CD14-positive monocyte (primary cell): Measurements from ENCODE around the gene NLGN1. TPM values are rescaled to one million over a fixed set of nuclear protein-coding genes. Genes with fewer than 3 reads are reported as not detected.

Experiments
- DNase-seq, 3 donors: peaks; one replicate each; pipeline ENCODE4 v3.0.0-alpha.2; 2011 to 2022
- H2AFZ ChIP-seq: 2 replicates; pipeline ENCODE4 v1.6.0; 2012; ENCODE audit warnings: mild to moderate bottlenecking, low read depth, low read length, inconsistent platforms; ENCODE audit not compliant: insufficient read depth, poor library complexity, severe bottlenecking
- H3K27ac ChIP-seq, 2 donors: 1 replicate in 1 of 2; 2 replicates in 1 of 2; pipeline ENCODE4 v1.5.1; 2012 to 2013; ENCODE audit warnings: low read length in 2 of 2, control low read depth in 1 of 2, inconsistent platforms in 1 of 2, low read depth in 1 of 2, mild to moderate bottlenecking in 1 of 2
- H3K27me3 ChIP-seq, 2 donors: one replicate each; pipeline versions ENCODE4 v1.6.0 to v1.6.1; 2011 to 2013; ENCODE audit warnings: low read length in 2 of 2; ENCODE audit not compliant: control insufficient read depth in 2 of 2, insufficient read depth in 2 of 2
- H3K36me3 ChIP-seq, 2 donors: replicated peaks in 1 of 2; 1 replicate in 1 of 2; 2 replicates in 1 of 2; pipeline versions ENCODE4 v1.5.1 to v1.6.1; 2012 to 2013; ENCODE audit warnings: low read length in 2 of 2, control low read depth in 1 of 2, inconsistent platforms in 1 of 2, mild to moderate bottlenecking in 1 of 2; ENCODE audit not compliant: insufficient read depth in 2 of 2, control insufficient read depth in 1 of 2
- H3K4me1 ChIP-seq, 2 donors: 1 replicate in 1 of 2; 2 replicates in 1 of 2; pipeline versions ENCODE4 v1.5.1 to v1.6.1; 2012 to 2013; ENCODE audit warnings: low read length in 2 of 2, control low read depth in 1 of 2, inconsistent platforms in 1 of 2, mild to moderate bottlenecking in 1 of 2, moderate library complexity in 1 of 2; ENCODE audit not compliant: insufficient read depth in 2 of 2, control insufficient read depth in 1 of 2
- H3K4me2 ChIP-seq: replicated peaks from 2 replicates; pipeline ENCODE3; 2012; ENCODE audit warnings: low read length, moderate library complexity, mild to moderate bottlenecking; ENCODE audit not compliant: poor library complexity, severe bottlenecking; ENCODE audit errors: extremely low read depth
- H3K4me3 ChIP-seq, 3 experiments: fragments of 200-600 bp in 1 of 3; sonication (generic) in 1 of 3; replicated peaks in 1 of 3; 1 replicate in 2 of 3; 2 replicates in 1 of 3; pipeline ENCODE4 v1.5.1; 2011 to 2013; ENCODE audit warnings: low read length in 3 of 3, mild to moderate bottlenecking in 3 of 3, control low read depth in 2 of 3, low read depth in 2 of 3, inconsistent platforms in 1 of 3, moderate library complexity in 1 of 3
- H3K79me2 ChIP-seq: 2 replicates; pipeline ENCODE4 v1.6.0; 2012; ENCODE audit warnings: mild to moderate bottlenecking, control low read depth, inconsistent platforms, low read length, moderate library complexity; ENCODE audit not compliant: insufficient read depth
- H3K9ac ChIP-seq: 2 replicates; pipeline ENCODE4 v1.6.0; 2017; ENCODE audit warnings: low read length, mild to moderate bottlenecking; ENCODE audit not compliant: insufficient read depth, poor library complexity, severe bottlenecking
- H3K9me3 ChIP-seq, 2 donors: replicated peaks in 1 of 2; 1 replicate in 1 of 2; 2 replicates in 1 of 2; pipeline versions ENCODE4 v1.5.1 to v1.6.1; 2012 to 2013; ENCODE audit warnings: low read length in 2 of 2, control low read depth in 1 of 2; ENCODE audit not compliant: control insufficient read depth in 1 of 2, insufficient read depth in 1 of 2
- H4K20me1 ChIP-seq: 2 replicates; pipeline ENCODE4 v1.6.0; 2012; ENCODE audit warnings: mild to moderate bottlenecking, low read length, control low read depth, moderate library complexity; ENCODE audit not compliant: insufficient read depth
- H3K27ac Mint-ChIP-seq, 7 donors: one replicate each; pipeline ENCODE4 v1.8.0; 2020; ENCODE audit warnings: mild to moderate bottlenecking in 7 of 7, mixed read lengths in 7 of 7, moderate library complexity in 6 of 7, inconsistent platforms in 2 of 7
- H3K27me3 Mint-ChIP-seq, 3 donors: one replicate each; pipeline ENCODE4 v1.8.0; 2021 to 2022; ENCODE audit warnings: low read depth in 3 of 3, mild to moderate bottlenecking in 3 of 3, mixed read lengths in 3 of 3, moderate library complexity in 3 of 3, inconsistent platforms in 1 of 3
- H3K36me3 Mint-ChIP-seq, 2 donors: one replicate each; pipeline ENCODE4 v1.8.0; 2020; ENCODE audit warnings: mixed read lengths in 2 of 2, inconsistent platforms in 1 of 2, mild to moderate bottlenecking in 1 of 2
- H3K4me1 Mint-ChIP-seq: one replicate; pipeline ENCODE4 v1.8.0; 2020; ENCODE audit warnings: mild to moderate bottlenecking, mixed read lengths
- H3K4me3 Mint-ChIP-seq, 2 donors: one replicate each; pipeline ENCODE4 v1.8.0; 2020; ENCODE audit warnings: mild to moderate bottlenecking in 2 of 2, mixed read lengths in 2 of 2, moderate library complexity in 1 of 2
- H3K9me3 Mint-ChIP-seq, 7 donors: one replicate each; pipeline ENCODE4 v1.8.0; 2020 to 2022; ENCODE audit warnings: mixed read lengths in 7 of 7, mild to moderate bottlenecking in 6 of 7, moderate library complexity in 6 of 7, inconsistent platforms in 2 of 7
- CTCF ChIP-seq: fragments of 200-600 bp; IDR thresholded peaks from one replicate; pipeline ENCODE4 v1.8.0; 2022; ENCODE audit warnings: antibody characterized with exemption, mild to moderate bottlenecking
- WGBS: methylation state at CpG from one replicate; pipeline ENCODE4 v1.1.5; 2013; ENCODE audit warnings: missing lambda C conversion rate; ENCODE audit not compliant: insufficient coverage; 5-methylcytosine and 5-hydroxymethylcytosine counted together
- intact Hi-C, 2 donors: fragments of 100-400 bp; cut with micrococcal nuclease; formaldehyde crosslinking; loops; one replicate each; pipeline versions ENCODE4 v1.15.0 to v1.15.1; 2023
- polyA plus RNA-seq, 3 donors: library from polyadenylated mRNA; depleted of rRNA in 1 of 3; unstranded in 2 of 3; stranded (reverse) in 1 of 3; fragments of 300-500 nt in 2 of 3; fragments of >200 nt in 1 of 3; fragmentation: Illumina TruSeq in 2 of 3; gene quantifications; 1 replicate in 2 of 3; 2 replicates in 1 of 3; pipeline ENCODE4 v1.2.3, GENCODE V29; 2012 to 2021

NLGN1 gene
- polyA plus RNA-seq, 3 donors = not detected

DNA sequence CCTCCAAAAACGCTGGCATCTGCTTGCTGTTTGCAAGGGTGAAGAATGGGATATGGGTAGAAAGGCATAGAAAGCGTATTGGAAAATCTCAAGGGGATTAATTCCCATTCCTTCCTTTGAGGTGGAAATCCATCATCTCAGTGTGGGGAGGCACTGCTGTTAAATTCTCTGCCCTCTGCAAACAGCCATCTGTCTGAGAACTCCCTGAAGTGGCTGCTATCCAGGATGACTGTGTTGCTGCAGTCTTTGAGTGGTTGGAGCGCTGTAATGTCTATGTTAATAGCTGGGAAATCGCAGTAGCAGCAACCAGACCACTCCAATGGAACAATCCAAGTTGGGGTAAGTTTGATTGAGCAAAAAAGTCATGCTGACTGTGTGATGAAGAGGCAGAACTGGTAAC is 625.9 kb downstream of the NLGN1 start:
- intact Hi-C loops = no loop called here
- H3K4me1 ChIP-seq = no peaks in the 10 kb centered on the region
- Mint-ChIP-seq H3K4me3 (no peak overlapping the region), H3K27ac (no peak overlapping the region), H3K27me3 (no peaks in the 10 kb centered on the region), H3K9me3 (peaks cover 1 to 7% (median 3%) of the 10 kb centered on the region in 7 donors), H3K4me1 (no peaks in the 10 kb centered on the region), H3K36me3 (no peaks in the 10 kb centered on the region)
- H3K4me3 ChIP-seq = no peak overlapping the region
- H3K9me3 ChIP-seq = peaks cover 0 to 5% of the 10 kb centered on the region in 2 donors
- no peak for DNase-seq
- H3K36me3 ChIP-seq = no peaks in the 10 kb centered on the region
- no peaks in the 10 kb centered on the region for H4K20me1 ChIP-seq
- TF ChIP-seq CTCF = no peak
- H3K79me2 ChIP-seq = no peaks in the 10 kb centered on the region
- no peak overlapping the region for H2AFZ ChIP-seq
- WGBS = 100% methylated on average over 1 of the region's 4 CpGs
- no peaks in the 10 kb centered on the region for H3K27me3 ChIP-seq
- H3K27ac ChIP-seq = no peak overlapping the region
- no peak overlapping the region for H3K9ac ChIP-seq
- H3K4me2 ChIP-seq = no peak overlapping the region

GRCh38 chr3:174028673-174029072 is 631.1 kb downstream of the NLGN1 start:
- Histone ChIP-seq H3K9me3 (peaks cover 12 to 15% of the 10 kb centered on the region in 2 donors), H2AFZ (no peak overlapping the region), H3K4me3 (no peak overlapping the region), H3K27me3 (no peaks in the 10 kb centered on the region), H3K27ac (no peak overlapping the region), H3K9ac (no peak overlapping the region), H3K4me1 (no peaks in the 10 kb centered on the region), H3K4me2 (no peak overlapping the region), H3K36me3 (no peaks in the 10 kb centered on the region), H4K20me1 (no peaks in the 10 kb centered on the region), H3K79me2 (no peaks in the 10 kb centered on the region)
- Mint-ChIP-seq H3K4me3 (no peak overlapping the region), H3K36me3 (no peaks in the 10 kb centered on the region), H3K27ac (no peak overlapping the region), H3K27me3 (no peaks in the 10 kb centered on the region), H3K9me3 (peaks cover 6 to 22% (median 13%) of the 10 kb centered on the region in 7 donors), H3K4me1 (no peaks in the 10 kb centered on the region)
- intact Hi-C loops = no loop called here
- TF ChIP-seq CTCF = no peak
- WGBS = 100% methylated on average over 1 of the region's 2 CpGs
- no peak for DNase-seq
